ENCODE measurements around the gene INTS1.

The INTS1 gene

GRCh38 chr7:1487466-1487865 lies 16.7 kb downstream of the INTS1 start:
- H3K4me1 ChIP-seq (ENCODE audit: insufficient read depth, low read length, severe bottlenecking), result no peaks in the 10 kb centered on the region
- H3F3A ChIP-seq (ENCODE audit: insufficient read depth, low read length), result no peaks in the 10 kb centered on the region
- no peaks in the 10 kb centered on the region for H3K27me3 ChIP-seq (ENCODE audit: insufficient read depth, low read length)
- H3K9me2 ChIP-seq (ENCODE audit: low read depth, low read length), result no peaks in the 10 kb centered on the region
- no peak overlapping the region for H3K9ac ChIP-seq (ENCODE audit: low read length)
- no peak for TF ChIP-seq CTCF (IDR thresholded peaks at IDR 0.05; ENCODE audit: low read length)
- no peak for TF ChIP-seq EZH2 (IDR thresholded peaks at IDR 0.05; ENCODE audit: borderline replicate concordance, low read length)
- no peaks in the 10 kb centered on the region for H4K20me1 ChIP-seq (ENCODE audit: insufficient read depth, low read length)
- no peaks in the 10 kb centered on the region for H3K9me3 ChIP-seq (ENCODE audit: low read length)
- peaks cover 85% of the 10 kb centered on the region for H3K36me3 ChIP-seq (ENCODE audit: insufficient read depth, low read length)
- no peak overlapping the region for H3K4me3 ChIP-seq (ENCODE audit: low read depth, low read length, poor library complexity, severe bottlenecking)
- H3K79me2 ChIP-seq (ENCODE audit: insufficient read depth, low read length), result no peaks in the 10 kb centered on the region
- no peak overlapping the region for H3K4me2 ChIP-seq (ENCODE audit: low read length)
- H2AFZ ChIP-seq (ENCODE audit: low read length), result no peak overlapping the region
- no peak overlapping the region for H3K27ac ChIP-seq (ENCODE audit: low read depth, low read length, poor library complexity, severe bottlenecking)

GRCh38 chr7:1486571-1486970 lies 17.6 kb downstream of the INTS1 start:
- peaks cover 84% of the 10 kb centered on the region for H3K36me3 ChIP-seq (ENCODE audit: insufficient read depth, low read length)
- no peak overlapping the region for H3K27ac ChIP-seq (ENCODE audit: low read depth, low read length, poor library complexity, severe bottlenecking)
- no peak overlapping the region for H2AFZ ChIP-seq (ENCODE audit: low read length)
- no peak overlapping the region for H3K4me3 ChIP-seq (ENCODE audit: low read depth, low read length, poor library complexity, severe bottlenecking)
- H3F3A ChIP-seq (ENCODE audit: insufficient read depth, low read length), result no peaks in the 10 kb centered on the region
- H3K27me3 ChIP-seq (ENCODE audit: insufficient read depth, low read length), result no peaks in the 10 kb centered on the region
- TF ChIP-seq CTCF (IDR thresholded peaks at IDR 0.05; ENCODE audit: low read length) (no peak), EZH2 (IDR thresholded peaks at IDR 0.05; ENCODE audit: borderline replicate concordance, low read length) (no peak)
- H3K79me2 ChIP-seq (ENCODE audit: insufficient read depth, low read length), result no peaks in the 10 kb centered on the region
- no peaks in the 10 kb centered on the region for H3K9me2 ChIP-seq (ENCODE audit: low read depth, low read length)
- H3K9me3 ChIP-seq (ENCODE audit: low read length), result no peaks in the 10 kb centered on the region
- H3K4me2 ChIP-seq (ENCODE audit: low read length), result no peak overlapping the region
- no peaks in the 10 kb centered on the region for H4K20me1 ChIP-seq (ENCODE audit: insufficient read depth, low read length)
- no peaks in the 10 kb centered on the region for H3K4me1 ChIP-seq (ENCODE audit: insufficient read depth, low read length, severe bottlenecking)
- no peak overlapping the region for H3K9ac ChIP-seq (ENCODE audit: low read length)

DNA sequence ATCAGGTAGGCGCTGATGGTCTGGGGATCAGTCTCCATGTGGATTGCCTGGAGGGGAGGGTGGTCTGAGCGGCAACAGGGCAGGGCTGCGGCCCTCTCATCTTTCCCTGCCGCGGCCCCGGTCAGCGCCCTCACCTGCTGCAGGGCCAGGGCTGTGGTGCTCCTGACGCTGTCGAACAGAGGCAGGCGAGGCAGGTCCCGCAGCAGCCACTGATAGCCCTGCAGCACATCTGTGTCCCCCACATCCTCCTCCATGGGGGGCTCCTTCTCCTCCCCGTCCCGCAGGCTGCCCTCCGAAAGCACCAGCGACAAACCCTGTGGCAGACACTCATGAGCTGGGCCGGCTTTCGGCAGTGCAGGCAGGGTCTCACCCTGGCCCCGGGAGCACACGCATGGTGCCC lies 19.0 kb downstream of the INTS1 start:
- peaks cover 79% of the 10 kb centered on the region for H3K36me3 ChIP-seq (ENCODE audit: insufficient read depth, low read length)
- H3K79me2 ChIP-seq (ENCODE audit: insufficient read depth, low read length), result no peaks in the 10 kb centered on the region
- H2AFZ ChIP-seq (ENCODE audit: low read length), result no peak overlapping the region
- no peak overlapping the region for H3K4me3 ChIP-seq (ENCODE audit: low read depth, low read length, poor library complexity, severe bottlenecking)
- H3K27me3 ChIP-seq (ENCODE audit: insufficient read depth, low read length), result no peaks in the 10 kb centered on the region
- H3K9me2 ChIP-seq (ENCODE audit: low read depth, low read length), result no peaks in the 10 kb centered on the region
- no peaks in the 10 kb centered on the region for H3F3A ChIP-seq (ENCODE audit: insufficient read depth, low read length)
- no peak for TF ChIP-seq EZH2 (IDR thresholded peaks at IDR 0.05; ENCODE audit: borderline replicate concordance, low read length)
- no peaks in the 10 kb centered on the region for H4K20me1 ChIP-seq (ENCODE audit: insufficient read depth, low read length)
- H3K4me1 ChIP-seq (ENCODE audit: insufficient read depth, low read length, severe bottlenecking), result no peaks in the 10 kb centered on the region
- H3K27ac ChIP-seq (ENCODE audit: low read depth, low read length, poor library complexity, severe bottlenecking), result no peak overlapping the region
- H3K4me2 ChIP-seq (ENCODE audit: low read length), result no peak overlapping the region
- no peaks in the 10 kb centered on the region for H3K9me3 ChIP-seq (ENCODE audit: low read length)
- H3K9ac ChIP-seq (ENCODE audit: low read length), result no peak overlapping the region

- Histone ChIP-seq H3K9me3 (ENCODE audit: low read length) (no peaks in the 10 kb centered on the region), H3K4me2 (ENCODE audit: low read length) (no peak overlapping the region), H4K20me1 (ENCODE audit: insufficient read depth, low read length) (no peaks in the 10 kb centered on the region), H3K27ac (ENCODE audit: low read depth, low read length, poor library complexity, severe bottlenecking) (no peak overlapping the region), H3K27me3 (ENCODE audit: insufficient read depth, low read length) (no peaks in the 10 kb centered on the region), H3K36me3 (ENCODE audit: insufficient read depth, low read length) (peaks cover 78% of the 10 kb centered on the region), H3K9ac (ENCODE audit: low read length) (no peak overlapping the region), H3F3A (ENCODE audit: insufficient read depth, low read length) (no peaks in the 10 kb centered on the region), H2AFZ (ENCODE audit: low read length) (no peak overlapping the region), H3K4me1 (ENCODE audit: insufficient read depth, low read length, severe bottlenecking) (no peaks in the 10 kb centered on the region), H3K79me2 (ENCODE audit: insufficient read depth, low read length) (no peaks in the 10 kb centered on the region), H3K4me3 (ENCODE audit: low read depth, low read length, poor library complexity, severe bottlenecking) (no peak overlapping the region), H3K9me2 (ENCODE audit: low read depth, low read length) (no peaks in the 10 kb centered on the region)
- TF ChIP-seq EZH2 (IDR thresholded peaks at IDR 0.05; ENCODE audit: borderline replicate concordance, low read length) (no peak), CTCF (IDR thresholded peaks at IDR 0.05; ENCODE audit: low read length) (no peak)
Observed at GRCh38 chr7:1484569-1484968, 19.6 kb downstream of the INTS1 start.

Measured in OCI-LY1 (cell line).